ENCODE measurements around the gene TAOK2.

TAOK2 gene

DNA sequence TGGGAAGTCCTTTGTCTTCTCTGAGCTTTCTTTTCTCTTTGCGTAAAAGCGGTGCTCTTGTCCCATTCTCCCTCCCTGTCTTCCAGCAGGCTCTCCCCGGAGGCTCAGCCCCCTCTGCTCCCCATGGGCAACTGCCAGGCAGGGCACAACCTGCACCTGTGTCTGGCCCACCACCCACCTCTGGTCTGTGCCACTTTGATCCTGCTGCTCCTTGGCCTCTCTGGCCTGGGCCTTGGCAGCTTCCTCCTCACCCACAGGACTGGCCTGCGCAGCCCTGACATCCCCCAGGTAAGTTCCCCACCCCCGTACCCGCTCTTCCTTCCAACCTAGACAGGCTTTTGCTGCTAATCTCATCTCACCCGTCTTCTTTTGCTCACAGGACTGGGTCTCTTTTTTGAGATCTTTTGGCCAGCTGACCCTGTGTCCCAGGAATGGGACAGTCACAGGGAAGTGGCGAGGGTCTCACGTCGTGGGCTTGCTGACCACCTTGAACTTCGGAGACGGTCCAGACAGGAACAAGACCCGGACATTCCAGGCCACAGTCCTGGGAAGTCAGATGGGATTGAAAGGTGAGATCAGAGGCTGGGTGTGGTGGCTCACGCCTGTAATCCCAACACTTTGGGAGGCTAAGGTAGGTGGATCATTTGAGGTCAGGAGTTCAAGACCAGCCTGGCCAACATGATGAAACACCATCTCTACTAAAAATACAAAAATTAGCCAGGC, 10.5 kb upstream of the TAOK2 start:
- no peak for DNase-seq

DNA sequence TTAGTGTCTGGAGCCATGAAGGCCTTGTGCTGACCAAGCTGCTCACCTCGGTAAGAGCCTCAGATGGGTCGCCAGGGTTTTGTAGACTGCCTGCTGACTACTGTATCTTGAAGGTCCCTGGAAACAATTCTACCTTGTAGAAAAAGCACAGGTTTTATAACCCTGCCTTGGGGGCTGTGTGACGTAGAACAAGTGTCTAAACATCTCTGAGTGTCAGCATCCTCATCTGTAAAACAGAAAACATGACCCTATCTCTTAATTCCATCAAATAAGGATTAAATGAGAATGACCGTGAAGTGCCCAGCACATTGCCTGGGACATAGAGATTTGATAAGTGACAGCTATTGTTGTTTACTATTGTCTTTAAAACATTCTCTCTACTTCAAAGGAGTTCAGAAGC, 5.5 kb upstream of the TAOK2 start:
- no peak for DNase-seq

DNA sequence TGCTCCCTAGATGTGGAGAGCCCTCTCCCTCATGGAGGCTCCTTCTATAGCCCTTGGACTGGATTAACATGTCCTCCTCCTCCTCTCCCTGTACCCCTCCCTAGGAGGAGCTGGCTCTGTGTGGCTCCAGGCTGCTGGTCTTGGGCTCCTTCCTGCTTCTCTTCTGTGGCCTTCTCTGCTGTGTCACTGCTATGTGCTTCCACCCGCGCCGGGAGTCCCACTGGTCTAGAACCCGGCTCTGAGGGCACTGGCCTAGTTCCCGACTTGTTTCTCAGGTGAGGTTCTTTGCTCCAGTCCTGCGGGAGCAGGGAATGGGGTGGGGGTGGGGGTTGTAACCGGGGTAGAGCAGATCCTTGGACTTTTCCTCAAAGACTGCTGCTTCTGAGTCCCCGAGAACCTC, 2.4 kb upstream of the TAOK2 start:
- no peak for DNase-seq

DNA sequence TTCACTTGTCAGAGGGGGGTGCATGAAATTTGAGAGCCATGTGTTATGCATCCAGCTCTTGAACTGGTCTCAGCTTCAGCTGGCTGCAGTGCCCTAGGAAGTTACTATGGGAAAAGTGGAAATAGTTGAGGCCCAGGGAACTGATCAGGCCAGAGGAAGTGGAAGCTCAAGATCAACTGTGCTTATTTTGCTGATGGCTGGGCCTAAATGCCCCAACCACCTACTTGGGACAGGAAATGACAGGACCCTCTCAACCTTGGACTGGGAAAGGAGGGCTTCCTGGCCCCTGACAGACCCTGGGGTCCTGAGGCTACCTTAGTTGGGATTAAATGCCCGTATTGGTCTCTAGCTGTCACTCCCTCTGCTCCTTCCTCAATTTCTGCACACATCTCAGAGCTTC, 1.2 kb upstream of the TAOK2 start:
- DNase-seq, result no peak

DNA sequence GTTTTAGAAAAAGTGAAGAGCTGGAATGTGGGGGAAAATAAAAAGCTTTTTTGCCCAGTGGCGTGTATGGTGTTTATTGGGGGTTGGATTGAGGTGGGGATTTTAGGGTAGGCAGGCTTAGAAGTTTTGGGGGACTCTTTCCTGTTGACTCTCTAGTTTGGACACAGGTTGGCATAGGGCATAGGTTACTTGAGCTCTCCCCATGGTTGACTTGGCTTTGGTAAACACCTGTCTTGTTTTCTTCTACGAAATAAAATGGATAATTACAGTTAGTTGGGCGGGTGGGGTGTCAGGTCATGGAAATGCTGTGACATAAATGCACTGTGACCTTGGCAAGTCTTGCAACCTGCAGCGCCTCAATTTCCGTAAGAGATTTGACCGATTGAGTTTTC, 680 bp upstream of the TAOK2 start:
- DNase-seq, result no peak

DNA sequence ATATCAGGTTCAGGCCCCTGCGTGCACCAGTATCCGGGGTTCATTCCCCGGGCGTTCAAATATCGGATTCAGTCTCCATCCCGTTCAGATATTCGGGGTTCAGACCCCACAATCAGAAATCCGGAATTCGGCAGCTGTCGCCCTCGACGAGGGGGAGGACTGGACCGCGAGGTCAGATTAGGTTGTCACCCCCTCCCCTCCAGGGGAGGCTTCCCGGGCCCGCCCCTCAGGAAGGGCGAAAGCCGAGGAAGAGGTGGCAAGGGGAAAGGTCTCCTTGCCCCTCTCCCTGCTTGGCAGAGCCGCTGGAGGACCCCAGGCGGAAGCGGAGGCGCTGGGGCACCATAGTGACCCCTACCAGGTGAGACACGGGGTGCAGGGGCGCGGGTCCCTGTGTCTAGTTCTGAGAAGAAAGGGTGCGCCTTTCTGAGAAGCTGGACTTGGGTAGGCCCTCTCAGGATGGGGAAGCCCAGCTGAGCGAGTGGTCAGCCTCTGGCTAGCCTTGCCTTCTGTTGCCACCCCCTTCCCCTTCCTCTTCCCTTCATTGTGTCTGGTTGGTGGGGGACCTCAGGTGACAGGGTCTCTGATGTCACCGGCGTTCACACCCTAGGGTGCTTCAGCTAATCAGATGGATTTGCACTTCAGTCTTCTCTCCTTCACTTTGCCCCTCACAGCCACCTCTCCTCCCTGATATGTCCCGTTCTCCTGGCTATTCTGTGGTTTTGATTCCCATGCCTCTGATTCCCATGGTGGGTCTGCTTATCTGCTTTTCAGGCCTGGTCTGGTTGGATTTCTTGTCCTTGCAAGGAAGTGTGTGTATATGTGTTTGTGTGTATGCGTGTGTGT, 844 bp downstream of the TAOK2 start:
- DNase-seq, result no peak

DNA sequence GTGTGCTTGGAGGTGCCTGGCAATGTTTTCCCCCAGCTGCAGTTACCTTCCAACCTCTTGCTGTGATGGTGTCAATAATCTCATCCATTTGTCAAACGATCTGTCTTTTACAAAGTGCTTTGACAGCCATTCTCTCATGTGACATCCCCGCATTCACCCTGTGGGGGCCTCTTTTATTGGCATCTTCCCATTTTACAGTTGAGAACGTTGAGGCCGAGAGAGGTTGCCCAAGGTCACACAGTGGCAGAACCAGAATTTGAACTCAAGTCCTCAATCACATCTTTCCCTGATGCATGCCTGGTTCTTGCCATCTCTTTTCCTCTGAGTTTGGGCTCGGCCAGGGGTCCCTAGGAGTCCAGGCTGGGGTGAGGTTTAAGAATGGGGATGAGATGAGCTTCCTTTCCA, 1.5 kb downstream of the TAOK2 start:
- DNase-seq, result no peak

DNA sequence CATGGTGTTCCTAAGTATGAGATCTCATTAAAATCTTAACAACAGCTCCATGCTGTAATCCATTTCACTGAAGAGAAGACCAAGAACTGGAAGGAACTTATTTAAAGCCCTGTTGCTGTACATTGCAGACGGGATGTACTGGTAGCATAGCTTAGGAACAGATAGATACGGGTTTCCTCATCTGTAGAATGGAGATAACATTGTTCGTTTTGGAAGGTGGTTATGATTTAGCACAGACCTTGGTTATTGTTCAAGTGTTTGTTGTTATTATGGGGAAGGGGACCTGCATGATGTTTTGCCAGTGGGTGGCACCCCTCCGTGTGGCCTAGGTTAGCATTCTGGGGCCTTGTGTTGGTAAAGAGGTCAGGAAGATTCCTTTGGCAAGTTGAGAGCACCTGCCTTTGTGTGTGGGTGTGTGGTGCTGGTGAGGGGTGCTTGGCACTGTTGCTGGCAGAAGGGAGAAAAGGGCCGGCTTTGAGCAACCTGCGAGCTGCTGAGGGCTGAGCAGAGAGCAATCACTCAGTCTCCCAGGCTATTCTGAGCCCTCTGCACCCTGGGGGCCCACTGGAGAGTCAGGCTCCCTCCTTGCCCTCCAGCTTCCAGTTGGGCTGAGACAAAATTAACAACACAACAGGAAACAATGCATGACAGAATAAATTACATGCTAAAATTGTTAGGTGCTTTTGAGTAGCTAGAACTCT, 2.3 kb downstream of the TAOK2 start:
- DNase-seq, result no peak

DNA sequence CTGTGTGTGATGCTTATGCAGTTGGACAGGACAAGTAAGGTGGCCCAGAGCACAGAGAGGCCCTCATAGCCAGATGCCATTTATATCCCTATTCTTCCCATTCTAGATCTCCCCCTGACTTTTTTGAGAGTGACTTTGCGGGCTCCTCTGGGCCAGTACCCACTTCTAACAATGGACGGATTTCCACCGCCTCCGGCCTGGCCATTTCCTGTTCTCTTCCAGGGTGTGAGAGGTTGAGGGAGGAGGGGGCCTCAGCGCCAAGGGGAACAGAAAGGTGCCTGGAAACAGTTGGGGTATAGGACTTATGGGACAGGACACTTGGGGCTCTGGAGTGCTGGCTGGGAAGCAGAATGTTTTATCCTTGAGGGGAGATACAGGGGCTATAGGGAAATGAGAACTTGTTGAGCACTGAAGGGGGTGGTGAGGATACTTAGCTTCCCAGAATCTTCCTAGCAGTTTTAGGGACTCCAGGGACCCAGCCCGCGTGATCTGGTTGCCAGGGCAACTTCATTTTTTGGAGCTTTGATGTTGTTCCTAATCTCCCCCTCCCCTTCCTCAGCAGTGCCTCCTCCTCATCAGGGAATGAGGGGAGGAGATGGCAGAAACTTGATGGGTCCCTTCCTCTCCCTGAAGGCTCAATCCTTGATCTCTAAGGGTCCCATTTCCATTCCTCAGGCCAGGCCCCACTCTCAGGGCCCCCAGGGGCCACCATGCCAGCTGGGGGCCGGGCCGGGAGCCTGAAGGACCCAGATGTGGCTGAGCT, 3.6 kb downstream of the TAOK2 start:
- DNase-seq, result no peak

DNA sequence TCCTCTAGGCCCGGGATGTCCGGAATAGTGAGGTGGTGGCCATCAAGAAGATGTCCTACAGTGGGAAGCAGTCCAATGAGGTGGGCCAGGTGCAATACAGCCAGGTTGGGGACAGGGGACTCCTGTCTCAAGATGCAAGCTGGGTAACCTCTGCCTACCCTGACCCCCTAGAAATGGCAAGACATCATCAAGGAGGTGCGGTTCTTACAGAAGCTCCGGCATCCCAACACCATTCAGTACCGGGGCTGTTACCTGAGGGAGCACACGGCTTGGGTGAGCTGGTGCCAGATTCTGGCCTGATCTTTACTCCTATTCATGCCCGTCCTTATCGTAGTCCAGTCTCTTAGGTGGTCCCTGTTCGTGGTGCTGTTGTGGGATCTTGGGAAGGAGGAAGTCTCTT, 4.4 kb downstream of the TAOK2 start:
- no peak for DNase-seq

DNA sequence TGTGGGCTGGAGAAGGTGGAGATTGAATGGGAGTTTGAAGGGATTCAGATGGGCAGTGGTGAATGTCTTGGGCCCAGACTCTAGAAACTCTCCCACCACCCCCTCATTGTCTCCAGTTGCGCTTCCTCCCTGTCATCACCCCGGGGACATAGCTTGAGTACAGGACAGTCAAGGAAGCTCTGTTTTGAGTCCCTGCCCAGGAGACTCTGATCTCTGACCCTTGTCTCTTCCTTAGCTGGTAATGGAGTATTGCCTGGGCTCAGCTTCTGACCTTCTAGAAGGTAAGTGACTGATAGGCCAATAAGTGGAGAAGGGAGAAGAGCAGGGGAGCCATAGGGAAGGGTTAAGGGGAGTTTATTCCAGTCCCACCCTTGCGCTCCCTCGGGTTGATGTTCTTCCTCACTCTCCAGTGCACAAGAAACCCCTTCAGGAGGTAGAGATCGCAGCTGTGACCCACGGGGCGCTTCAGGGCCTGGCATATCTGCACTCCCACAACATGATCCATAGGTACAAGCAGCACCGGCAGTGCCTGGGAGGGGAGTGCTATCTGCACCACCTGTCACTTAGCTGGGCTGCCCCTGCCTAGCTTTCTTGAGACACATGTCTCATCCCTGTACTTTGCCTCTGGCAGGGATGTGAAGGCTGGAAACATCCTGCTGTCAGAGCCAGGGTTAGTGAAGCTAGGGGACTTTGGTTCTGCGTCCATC, 5.0 kb downstream of the TAOK2 start:
- no peak for DNase-seq

DNA sequence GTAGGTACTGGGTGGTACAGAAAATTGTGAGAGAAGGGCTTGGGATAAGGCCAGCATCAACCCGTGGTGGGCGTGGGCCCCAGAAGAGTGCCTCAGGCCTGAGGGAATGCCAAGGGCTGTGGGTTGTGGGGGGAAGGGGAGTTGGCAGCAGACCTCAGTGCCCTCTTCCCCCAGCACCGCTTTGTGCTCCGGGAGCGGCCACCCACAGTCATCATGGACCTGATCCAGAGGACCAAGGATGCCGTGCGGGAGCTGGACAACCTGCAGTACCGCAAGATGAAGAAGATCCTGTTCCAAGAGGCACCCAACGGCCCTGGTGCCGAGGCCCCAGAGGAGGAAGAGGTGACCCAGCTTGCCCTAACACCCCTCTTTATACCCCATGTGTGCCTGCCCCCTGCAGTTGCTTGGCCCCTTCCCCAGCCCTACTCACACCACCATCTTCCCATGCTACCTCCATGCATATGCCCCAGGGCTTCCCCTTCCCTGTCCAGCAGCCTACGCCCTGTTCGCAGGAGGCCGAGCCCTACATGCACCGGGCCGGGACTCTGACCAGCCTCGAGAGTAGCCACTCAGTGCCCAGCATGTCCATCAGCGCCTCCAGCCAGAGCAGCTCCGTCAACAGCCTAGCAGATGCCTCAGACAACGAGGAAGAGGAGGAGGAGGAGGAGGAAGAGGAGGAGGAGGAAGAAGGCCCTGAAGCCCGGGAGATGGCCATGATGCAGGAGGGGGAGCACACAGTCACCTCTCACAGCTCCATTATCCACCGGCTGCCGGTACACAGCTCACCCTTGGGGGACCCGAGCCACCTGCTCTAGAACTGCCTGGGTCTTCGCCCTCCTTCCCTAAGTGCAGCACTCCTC, 9.1 kb downstream of the TAOK2 start:
- no peak for DNase-seq

DNA sequence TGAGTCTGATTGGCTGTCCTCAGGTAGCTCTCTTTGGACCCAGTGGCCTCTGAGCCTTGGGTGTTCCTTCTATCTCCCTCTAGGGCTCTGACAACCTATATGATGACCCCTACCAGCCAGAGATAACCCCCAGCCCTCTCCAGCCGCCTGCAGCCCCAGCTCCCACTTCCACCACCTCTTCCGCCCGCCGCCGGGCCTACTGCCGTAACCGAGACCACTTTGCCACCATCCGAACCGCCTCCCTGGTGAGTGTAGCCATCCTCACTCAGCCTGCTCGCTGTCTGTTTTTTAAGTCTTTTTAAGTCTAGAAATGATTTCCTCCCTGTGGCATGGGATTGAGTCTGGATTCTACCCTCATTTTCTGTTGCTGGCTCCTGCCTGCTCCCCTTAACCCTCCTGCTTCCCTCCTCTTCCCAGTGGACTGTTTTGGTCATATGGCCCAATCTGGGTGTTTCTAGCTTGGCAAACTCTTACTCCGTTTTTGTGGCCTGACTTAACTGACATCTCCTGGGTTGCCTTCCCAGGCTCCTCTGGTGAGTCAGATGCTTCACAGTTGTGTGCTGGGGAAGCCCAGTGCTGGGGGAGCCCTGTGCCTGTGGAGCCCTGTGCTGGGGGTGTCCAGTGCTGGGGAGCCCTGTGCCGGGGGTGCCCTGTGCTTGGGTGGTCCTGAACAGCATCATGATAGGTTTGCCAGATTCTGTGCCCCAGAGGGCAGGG, 9.9 kb downstream of the TAOK2 start:
- peak; percentile 6 for DNase-seq

DNA sequence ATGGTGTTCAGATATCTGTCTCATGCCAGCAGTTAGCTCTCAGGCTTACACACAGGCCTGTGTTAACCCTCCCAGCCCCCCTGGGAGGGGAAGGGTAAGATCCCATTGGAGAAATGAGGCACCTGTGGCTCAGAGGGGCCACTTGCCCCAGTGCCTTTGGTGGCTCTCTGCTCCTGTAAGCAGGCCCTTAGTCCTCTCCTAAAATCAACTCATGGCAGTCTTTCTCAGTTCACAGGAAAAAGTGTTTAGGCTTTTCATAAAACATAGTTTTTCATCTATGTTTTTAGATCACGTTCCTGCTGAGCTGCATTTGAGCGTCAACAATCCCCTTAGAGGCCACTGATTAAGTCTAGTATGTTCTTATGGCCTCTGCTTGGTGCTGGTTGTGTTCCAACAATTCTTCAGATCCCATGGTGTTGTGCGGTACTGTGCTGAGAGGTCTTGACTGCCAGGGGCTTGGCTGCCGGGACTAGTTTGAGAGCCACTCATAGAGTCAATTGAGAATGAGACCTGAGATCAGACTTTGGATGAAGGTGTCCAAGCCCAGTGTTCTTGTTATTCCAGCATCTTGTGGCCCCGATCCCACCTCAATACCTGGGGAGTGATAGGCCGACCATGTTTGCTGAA, 10.6 kb downstream of the TAOK2 start:
- DNase-seq, result no peak

DNA sequence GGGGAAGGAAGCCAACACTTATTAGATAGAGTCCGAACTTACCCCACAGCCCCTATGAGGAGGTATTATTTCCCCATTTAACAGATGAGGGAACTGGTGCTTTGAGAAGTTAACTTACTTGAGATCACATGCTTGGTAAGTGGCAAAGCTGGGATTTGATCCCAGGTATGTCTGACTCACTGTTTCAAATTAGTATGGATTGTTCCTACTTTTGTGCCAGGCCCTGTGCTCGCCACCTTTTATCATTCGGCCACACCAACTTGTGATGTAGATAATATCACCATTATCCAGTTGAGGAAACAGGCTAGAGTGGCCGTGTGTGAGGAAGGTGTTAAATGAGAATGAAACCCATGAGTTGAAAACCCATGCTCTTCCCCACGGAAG, 11.1 kb downstream of the TAOK2 start:
- DNase-seq, result no peak

DNA sequence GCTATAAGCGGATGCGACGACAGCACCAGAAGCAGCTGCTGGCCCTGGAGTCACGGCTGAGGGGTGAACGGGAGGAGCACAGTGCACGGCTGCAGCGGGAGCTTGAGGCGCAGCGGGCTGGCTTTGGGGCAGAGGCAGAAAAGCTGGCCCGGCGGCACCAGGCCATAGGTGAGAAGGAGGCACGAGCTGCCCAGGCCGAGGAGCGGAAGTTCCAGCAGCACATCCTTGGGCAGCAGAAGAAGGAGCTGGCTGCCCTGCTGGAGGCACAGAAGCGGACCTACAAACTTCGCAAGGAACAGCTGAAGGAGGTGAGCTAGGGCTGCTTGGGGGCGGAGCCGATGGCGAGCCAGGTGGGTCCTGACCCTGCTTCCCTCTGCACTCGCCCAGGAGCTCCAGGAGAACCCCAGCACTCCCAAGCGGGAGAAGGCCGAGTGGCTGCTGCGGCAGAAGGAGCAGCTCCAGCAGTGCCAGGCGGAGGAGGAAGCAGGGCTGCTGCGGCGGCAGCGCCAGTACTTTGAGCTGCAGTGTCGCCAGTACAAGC, 11.7 kb downstream of the TAOK2 start:
- DNase-seq, result no peak

DNA sequence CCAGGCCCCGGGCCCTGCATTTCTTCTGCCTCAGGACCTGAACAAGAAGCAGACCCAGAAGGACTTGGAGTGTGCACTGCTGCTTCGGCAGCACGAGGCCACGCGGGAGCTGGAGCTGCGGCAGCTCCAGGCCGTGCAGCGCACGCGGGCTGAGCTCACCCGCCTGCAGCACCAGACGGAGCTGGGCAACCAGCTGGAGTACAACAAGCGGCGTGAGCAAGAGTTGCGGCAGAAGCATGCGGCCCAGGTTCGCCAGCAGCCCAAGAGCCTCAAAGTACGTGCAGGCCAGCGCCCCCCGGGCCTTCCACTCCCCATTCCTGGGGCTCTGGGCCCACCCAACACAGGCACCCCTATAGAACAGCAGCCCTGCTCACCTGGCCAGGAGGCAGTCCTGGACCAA, 12.6 kb downstream of the TAOK2 start:
- no peak for DNase-seq

DNA sequence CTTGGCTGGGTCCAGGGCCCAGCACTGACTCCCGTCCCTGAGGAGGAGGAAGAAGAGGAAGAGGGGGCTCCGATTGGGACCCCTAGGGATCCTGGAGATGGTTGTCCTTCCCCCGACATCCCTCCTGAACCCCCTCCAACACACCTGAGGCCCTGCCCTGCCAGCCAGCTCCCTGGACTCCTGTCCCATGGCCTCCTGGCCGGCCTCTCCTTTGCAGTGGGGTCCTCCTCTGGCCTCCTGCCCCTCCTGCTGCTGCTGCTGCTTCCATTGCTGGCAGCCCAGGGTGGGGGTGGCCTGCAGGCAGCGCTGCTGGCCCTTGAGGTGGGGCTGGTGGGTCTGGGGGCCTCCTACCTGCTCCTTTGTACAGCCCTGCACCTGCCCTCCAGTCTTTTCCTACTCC, 13.3 kb downstream of the TAOK2 start:
- no peak for DNase-seq

DNA sequence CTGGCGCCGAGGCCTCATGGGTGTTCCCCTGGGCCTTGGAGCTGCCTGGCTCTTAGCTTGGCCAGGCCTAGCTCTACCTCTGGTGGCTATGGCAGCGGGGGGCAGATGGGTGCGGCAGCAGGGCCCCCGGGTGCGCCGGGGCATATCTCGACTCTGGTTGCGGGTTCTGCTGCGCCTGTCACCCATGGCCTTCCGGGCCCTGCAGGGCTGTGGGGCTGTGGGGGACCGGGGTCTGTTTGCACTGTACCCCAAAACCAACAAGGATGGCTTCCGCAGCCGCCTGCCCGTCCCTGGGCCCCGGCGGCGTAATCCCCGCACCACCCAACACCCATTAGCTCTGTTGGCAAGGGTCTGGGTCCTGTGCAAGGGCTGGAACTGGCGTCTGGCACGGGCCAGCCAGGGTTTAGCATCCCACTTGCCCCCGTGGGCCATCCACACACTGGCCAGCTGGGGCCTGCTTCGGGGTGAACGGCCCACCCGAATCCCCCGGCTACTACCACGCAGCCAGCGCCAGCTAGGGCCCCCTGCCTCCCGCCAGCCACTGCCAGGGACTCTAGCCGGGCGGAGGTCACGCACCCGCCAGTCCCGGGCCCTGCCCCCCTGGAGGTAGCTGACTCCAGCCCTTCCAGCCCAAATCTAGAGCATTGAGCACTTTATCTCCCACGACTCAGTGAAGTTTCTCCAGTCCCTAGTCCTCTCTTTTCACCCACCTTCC, 13.9 kb downstream of the TAOK2 start:
- no peak for DNase-seq
